GM18519 (cell line): ENCODE measurements around the gene REXO1.

Source experiments
- ATAC-seq: cut with Tn5 transposase; IDR thresholded peaks from one replicate; pipeline ENCODE4 v1.9.1; 2021; ENCODE audit warnings: mild to moderate bottlenecking, moderate library complexity; ENCODE audit not compliant: unreplicated experiment, low FRiP score

REXO1 gene

GRCh38 chr19:1770866-1771576 is 77.3 kb downstream of the REXO1 start:
- ATAC-seq, result no peak

GRCh38 chr19:1769645-1769985 is 78.7 kb downstream of the REXO1 start:
- no peak for ATAC-seq

GRCh38 chr19:1768918-1769644 is 79.2 kb downstream of the REXO1 start:
- ATAC-seq, result no peak

GRCh38 chr19:1768248-1768647 is 80.0 kb downstream of the REXO1 start:
- no peak for ATAC-seq

GRCh38 chr19:1767464-1767933 is 80.8 kb downstream of the REXO1 start:
- no peak for ATAC-seq

- no peak for ATAC-seq
Measured at GRCh38 chr19:1766800-1767352, 81.4 kb downstream of the REXO1 start.

- no peak for ATAC-seq
Measured at GRCh38 chr19:1765904-1766799, 82.1 kb downstream of the REXO1 start.
